Activated CD4-positive, alpha-beta T cell treated with anti-CD3 and anti-CD28 coated beads, Interleukin-2, amount 50 U/mL, for 16 hours (primary cell): Measurements from ENCODE around the gene GNG13.
"Not testable (repeated sequence)": the region's sequence is repeated elsewhere in the genome, so short reads cannot be mapped to it uniquely, and the experiment has no call there.

ENCODE experiments used
- DNase-seq: peaks from one replicate; pipeline ENCODE4 v3.0.0-alpha.2; 2020

GNG13 gene

DNA sequence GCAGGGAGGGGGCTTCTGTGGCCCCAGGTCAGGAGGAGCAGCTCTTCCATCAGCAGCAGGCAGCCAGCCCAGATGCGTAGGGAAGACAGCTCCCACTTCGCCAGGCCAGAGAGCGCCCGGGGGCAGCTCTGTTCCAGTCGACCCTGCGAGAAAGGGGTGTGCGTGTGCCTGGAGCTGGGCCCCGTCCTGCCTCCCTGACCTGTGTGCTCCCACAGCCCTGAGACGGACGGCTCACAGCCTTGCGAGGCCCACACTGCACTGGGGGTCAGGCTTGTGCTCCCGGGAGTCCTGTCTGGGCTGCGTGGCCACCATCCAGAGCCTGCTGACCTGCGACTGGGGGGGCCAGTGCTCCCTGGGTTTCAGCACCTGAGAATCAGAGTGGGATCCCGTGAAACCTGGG, 40.5 kb downstream of the GNG13 start:
- no peak for DNase-seq

DNA sequence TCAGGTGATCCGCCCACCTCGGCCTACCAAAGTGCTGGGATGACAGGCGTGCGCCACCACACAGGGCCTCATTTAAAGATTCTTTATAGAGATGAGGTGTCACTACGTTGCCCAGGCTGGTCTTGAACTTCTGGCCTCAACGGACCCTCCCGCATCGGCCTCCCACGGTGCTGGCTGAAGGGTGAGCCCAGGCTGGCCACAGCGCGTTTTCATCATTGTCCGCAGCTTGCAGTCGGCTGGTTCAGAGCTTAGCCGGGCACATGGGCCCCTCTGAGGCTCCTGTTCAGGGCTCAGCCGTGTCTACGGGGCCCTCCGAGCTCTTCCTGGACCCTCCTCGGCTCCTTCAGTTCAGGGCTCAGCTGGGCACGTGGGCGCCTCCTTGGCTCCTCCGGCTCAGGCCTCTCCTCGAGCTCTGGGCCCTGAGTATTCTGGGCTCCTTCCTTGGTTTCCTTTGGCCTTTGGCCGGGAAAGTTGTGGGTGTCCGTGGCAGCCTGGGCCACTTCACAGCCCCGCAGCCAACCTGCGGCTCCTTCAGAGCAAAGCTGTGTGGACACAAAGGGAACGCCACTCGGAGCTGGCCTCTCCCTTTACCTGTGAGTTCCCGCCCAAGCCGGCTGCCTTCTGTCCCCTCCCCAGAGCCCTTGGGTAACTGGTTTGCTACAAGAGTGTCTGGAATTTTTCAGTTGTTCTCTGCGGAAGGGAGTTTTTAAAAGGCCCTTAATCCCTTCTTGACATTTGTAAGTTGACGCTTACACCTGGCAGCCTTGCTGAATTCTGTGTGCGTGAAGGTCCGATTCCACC, 41.2 kb downstream of the GNG13 start:
- no peak for DNase-seq

DNA sequence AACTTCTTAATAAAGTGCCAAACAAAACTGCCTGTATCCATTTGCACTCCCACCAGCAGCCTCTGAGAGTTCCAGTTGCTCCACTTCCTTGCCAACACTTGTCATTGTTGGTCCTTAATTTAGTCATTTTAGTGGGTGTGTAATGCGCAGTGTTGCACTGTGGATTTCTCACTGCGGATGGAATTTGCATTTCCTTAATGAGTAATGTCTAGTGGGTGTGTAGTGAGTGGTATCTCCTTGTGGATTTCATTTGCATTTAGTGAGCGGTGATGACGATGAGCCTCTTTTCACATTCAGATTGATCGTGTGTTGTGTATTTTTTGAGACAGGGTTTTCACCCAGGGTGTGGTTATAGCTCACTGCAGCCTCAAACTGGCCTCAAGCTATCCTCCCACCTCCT, 44.1 kb downstream of the GNG13 start:
- DNase-seq, result no peak

DNA sequence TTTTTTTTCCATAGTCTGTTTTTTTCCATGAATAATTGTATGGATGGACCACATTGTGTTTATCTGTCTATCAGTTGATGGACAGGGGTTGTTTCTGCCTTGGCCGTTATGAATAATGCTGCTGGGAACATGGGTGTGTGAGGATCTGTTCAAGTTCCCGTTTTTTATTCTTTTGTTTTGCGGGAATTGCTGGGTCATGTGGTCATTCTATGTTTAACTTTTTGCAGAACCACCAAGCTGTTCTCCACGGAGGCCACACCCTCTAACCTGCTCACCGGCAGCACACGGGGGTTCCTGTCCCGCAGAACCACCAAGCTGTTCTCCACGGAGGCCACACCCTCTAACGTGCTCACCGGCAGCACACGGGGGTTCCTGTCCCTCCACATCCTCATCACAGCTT, 45.9 kb downstream of the GNG13 start:
- no peak for DNase-seq

DNA sequence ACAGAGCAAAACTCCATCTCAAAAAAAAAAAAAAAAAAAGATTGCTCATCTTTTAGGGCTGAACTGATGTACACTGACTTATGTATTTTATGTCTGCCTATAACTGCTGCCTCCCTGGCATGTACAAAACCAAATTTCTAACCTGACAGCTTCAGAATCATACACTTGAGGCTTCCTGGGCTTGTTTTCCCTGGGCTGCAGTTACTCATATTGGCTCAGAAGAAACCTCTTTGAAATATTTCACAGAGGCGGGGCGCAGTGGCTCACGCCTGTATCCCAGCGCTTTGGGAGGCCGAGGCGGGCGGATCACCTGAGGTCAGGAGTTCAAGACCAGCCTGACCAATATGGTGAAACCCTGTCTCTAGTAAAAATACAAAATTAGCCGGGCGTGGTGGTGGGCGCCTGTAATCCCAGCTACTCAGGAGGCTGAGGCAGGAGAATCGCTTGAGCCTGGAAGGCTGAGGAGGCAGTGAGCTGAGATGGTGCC, 46.4 kb downstream of the GNG13 start:
- DNase-seq, result not testable (repeated sequence)

DNA sequence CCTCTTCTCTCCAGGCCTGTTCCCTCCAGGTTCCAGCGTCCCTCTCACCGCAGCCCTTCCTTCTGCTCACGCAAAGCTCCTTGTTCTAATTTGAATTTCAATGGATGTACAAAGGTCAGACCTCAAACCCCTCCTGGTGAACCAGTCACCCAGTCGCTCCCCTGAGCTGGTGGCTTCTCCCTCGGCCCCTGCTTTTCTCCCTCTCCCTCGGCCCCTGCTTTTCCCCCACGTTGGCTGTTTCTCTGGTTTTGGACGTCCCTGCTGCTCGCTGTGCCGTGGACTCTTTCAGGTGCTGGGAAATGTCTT, 48.6 kb downstream of the GNG13 start:
- DNase-seq, result no peak

DNA sequence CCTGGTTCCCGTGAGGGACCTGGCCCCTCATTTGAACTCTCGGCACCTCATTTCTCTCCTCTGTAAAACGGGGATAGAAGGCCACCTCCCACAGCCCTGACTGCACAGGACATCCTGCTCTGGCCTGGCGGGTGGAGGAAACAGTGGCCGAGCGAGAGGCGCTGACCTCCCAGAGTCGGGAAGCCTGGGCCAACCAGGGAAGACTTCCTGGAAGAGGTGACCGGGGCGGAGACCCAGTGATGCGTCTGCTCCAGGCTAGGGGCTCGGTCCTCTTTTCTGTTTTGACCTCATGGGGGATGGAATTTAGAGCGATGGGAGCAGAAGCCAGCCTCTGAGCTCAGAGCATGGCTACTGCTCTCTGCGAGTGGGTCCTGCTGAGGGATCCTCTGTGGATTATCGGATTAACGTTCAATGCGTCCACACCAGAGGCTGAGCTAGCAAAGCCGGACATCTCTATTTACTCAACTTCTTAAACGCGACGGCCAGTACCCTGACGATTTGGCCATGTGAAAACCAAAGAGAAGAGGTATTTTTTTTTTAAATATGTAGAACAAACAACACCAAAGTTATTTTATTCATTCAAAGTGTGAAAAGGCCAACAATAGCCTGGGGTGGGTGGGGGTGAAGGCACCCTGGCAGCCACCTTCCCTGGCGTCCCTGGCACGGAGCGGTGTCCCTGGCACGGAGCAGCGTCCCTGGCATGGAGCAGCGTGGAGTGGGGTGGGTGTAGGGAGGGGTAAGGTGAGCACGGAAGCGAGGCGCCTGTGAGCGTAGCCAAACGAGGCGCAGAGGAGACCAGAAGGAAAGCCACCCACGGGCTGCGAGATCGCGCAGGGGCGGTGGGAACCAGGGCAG, 49.2 kb downstream of the GNG13 start:
- DNase-seq, result no peak

DNA sequence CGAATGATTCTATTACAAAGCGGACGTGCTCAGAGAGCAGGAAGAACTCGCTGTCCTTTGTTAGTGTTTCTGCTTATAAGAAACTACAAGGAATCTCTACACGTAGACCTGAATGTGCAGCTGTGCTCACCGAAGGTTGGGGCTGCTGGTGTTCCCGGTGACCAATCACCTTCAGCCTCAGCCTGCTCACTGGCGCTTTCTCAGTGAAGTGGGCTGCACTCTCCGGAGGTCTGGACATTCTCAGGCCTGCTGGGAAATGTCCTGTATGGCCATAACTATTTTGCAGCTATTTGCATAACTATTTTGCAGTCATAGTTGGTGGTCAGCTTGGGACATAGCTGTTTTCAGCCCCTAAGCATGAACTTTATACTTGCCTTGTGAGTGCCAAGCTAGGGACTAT, 50.0 kb downstream of the GNG13 start:
- no peak for DNase-seq

DNA sequence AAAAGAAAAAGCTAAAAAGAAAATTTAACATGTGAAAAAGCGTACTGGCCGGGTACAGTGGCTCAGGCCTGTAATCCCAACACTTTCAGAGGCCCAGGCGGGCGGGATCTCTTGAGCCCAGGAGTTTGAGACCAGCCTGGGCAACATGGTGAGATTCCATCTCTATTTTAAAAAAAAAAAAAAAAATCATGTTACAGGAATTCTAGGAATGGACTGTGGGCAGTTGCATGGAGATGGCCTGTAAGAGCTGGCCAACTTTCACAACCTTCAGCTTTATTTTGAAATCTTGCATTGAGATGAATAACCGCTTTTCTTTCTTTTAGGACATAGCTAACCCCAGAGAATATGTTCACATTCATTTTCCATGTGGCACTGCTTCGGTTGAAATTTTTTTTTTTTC, 51.5 kb downstream of the GNG13 start:
- DNase-seq, result no peak
